Measurements from ENCODE around the gene SLC35F1.

SLC35F1 gene

GRCh38 chr6:118319894-118320649 is 413.0 kb downstream of the SLC35F1 start:
- DNase-seq: peak; percentile 73

GRCh38 chr6:118320652-118321051 is 413.6 kb downstream of the SLC35F1 start:
- DNase-seq: peak; percentile 28

GRCh38 chr6:118324116-118324515 is 417.1 kb downstream of the SLC35F1 start:
- DNase-seq: no peak

GRCh38 chr6:118325220-118325860 is 418.3 kb downstream of the SLC35F1 start:
- no peak for DNase-seq

GRCh38 chr6:118326712-118327111 is 419.6 kb downstream of the SLC35F1 start:
- DNase-seq: no peak

GRCh38 chr6:118327237-118327636 is 420.2 kb downstream of the SLC35F1 start:
- DNase-seq: no peak

- no peak for DNase-seq
These were observed 426.7 kb downstream of the SLC35F1 start for GRCh38 chr6:118333772-118334171.

- no peak for DNase-seq
These were observed 427.6 kb downstream of the SLC35F1 start for GRCh38 chr6:118334634-118335033.

- peak; percentile 88 for DNase-seq
These were observed 428.3 kb downstream of the SLC35F1 start for GRCh38 chr6:118335325-118335816.

GRCh38 chr6:118344014-118344670 is 437.1 kb downstream of the SLC35F1 start:
- no peak for DNase-seq

GRCh38 chr6:118350881-118351430 is 443.9 kb downstream of the SLC35F1 start:
- DNase-seq: no peak

GRCh38 chr6:118353564-118353963 is 446.5 kb downstream of the SLC35F1 start:
- DNase-seq: peak; percentile 27

- DNase-seq: no peak
These were observed 447.6 kb downstream of the SLC35F1 start for GRCh38 chr6:118354641-118355040.

GRCh38 chr6:118356054-118356453 is 449.0 kb downstream of the SLC35F1 start:
- no peak for DNase-seq

GRCh38 chr6:118356686-118357085 is 449.6 kb downstream of the SLC35F1 start:
- no peak for DNase-seq

All from NCI-H1092 treated with DMSO at 0.1 percent for 48 hours (cell line).